GM12878 (cell line): Measurements from ENCODE around the gene VMP1. TPM values are rescaled to one million over a fixed set of nuclear protein-coding genes. Genes with fewer than 3 reads are reported as not detected.

ENCODE experiments used
- ATAC-seq: fragments of 200-7000 bp; cut with Tn5 transposase; 3 replicates; pipeline ENCODE4 v1.9.1; 2020; ENCODE audit warnings: mild to moderate bottlenecking, moderate library complexity
- BruUV-seq: library from RNA; stranded (reverse); fragments of 400-500 nt; replicated peaks from 2 replicates; lab custom pipeline; 2021; lab: Mats Ljungman, UMichigan
- CTCF ChIA-PET: fragments of 300-600 bp; sonication (Branson Sonifier 250); formaldehyde crosslinking; extraction: SDS; loops from one replicate; lab custom pipeline; 2021; ENCODE audit warnings: inconsistent platforms; lab: Yijun Ruan, JAX
- POLR2A ChIA-PET: fragments of 350-600 bp; formaldehyde crosslinking; extraction: SDS; loops from one replicate; lab custom pipeline; 2021; ENCODE audit warnings: inconsistent platforms; lab: Charles Lee
- RAD21 ChIA-PET: fragments of 300-600 bp; sonication (Branson Sonifier 250); formaldehyde crosslinking; loops from one replicate; lab custom pipeline; 2023; ENCODE audit warnings: antibody characterized with exemption; ENCODE audit not compliant: unreplicated experiment; lab: Charles Lee
- SMC1A ChIA-PET: fragments of 300-600 bp; sonication (Branson Sonifier 250); formaldehyde crosslinking; loops from one replicate; lab custom pipeline; 2023; ENCODE audit not compliant: unreplicated experiment, uncharacterized antibody; lab: Charles Lee
- DNase-seq: peaks from one replicate; pipeline ENCODE4 v3.0.0-alpha.2; 2011; ENCODE audit warnings: low read depth, low spot score
- FAIRE-seq: peaks from 3 replicates; lab custom pipeline; 2011; peaks lifted over from hg19 to GRCh38; lab: Jason Lieb, UNC
- H2AFZ ChIP-seq: 2 replicates; pipeline ENCODE4 v1.6.0; 2011; ENCODE audit warnings: low read depth, low read length, control low read depth; ENCODE audit not compliant: control insufficient read depth
- H3K27ac ChIP-seq: 2 replicates; pipeline ENCODE4 v1.5.1; 2011; ENCODE audit warnings: control low read depth; ENCODE audit not compliant: control insufficient read depth, insufficient read depth
- H3K27me3 ChIP-seq, 2 experiments: replicated peaks in 1 of 2; 2 replicates each; pipeline versions ENCODE4 v1.6.0 to v1.6.1; 2011; ENCODE audit warnings: low read length in 1 of 2; ENCODE audit not compliant: control insufficient read depth in 2 of 2, insufficient read depth in 2 of 2
- H3K36me3 ChIP-seq, 2 experiments: 2 replicates each; pipeline ENCODE4 v1.5.1; 2011; ENCODE audit warnings: low read length in 1 of 2; ENCODE audit not compliant: control insufficient read depth in 2 of 2, insufficient read depth in 2 of 2
- H3K4me1 ChIP-seq: 2 replicates; pipeline ENCODE4 v1.6.1; 2011; ENCODE audit warnings: mild to moderate bottlenecking, low read length, moderate library complexity, mixed read lengths; ENCODE audit not compliant: control insufficient read depth, insufficient read depth
- H3K4me2 ChIP-seq: 2 replicates; pipeline ENCODE4 v1.6.0; 2011; ENCODE audit warnings: control low read depth; ENCODE audit not compliant: control insufficient read depth, insufficient read depth
- H3K4me3 ChIP-seq: fragments of 200-600 bp; sonication (generic); 2 replicates; pipeline ENCODE4 v1.5.1; 2016
- H3K79me2 ChIP-seq: 2 replicates; pipeline ENCODE4 v1.6.0; 2011; ENCODE audit warnings: low read length; ENCODE audit not compliant: control insufficient read depth, insufficient read depth
- H3K9ac ChIP-seq: 2 replicates; pipeline ENCODE4 v1.8.0; 2011; ENCODE audit warnings: low read length, control low read depth, mixed read lengths; ENCODE audit not compliant: control insufficient read depth, insufficient read depth
- H3K9me3 ChIP-seq: replicated peaks from 3 replicates; pipeline ENCODE4 v1.5.1; 2011; ENCODE audit warnings: mild to moderate bottlenecking, low read length; ENCODE audit not compliant: control insufficient read depth, insufficient read depth
- H4K20me1 ChIP-seq: 2 replicates; pipeline ENCODE4 v1.6.0; 2011; ENCODE audit not compliant: control insufficient read depth, insufficient read depth
- CBX5 ChIP-seq: sonication (generic); IDR thresholded peaks from 2 replicates; pipeline ENCODE4 v1.6.1; 2016; ENCODE audit warnings: low read depth, moderate library complexity, mild to moderate bottlenecking, inconsistent platforms
- CHD1 ChIP-seq: IDR thresholded peaks from 2 replicates; pipeline ENCODE4 v1.6.1; 2012; ENCODE audit warnings: low read depth, low read length, improper control_type of control experiment
- CREB1 ChIP-seq: IDR thresholded peaks from 2 replicates; pipeline ENCODE4 v1.6.1; 2012; ENCODE audit warnings: low read depth, mild to moderate bottlenecking, inconsistent platforms
- IKZF2 ChIP-seq, 2 experiments: fragments of 450-650 bp; IDR thresholded peaks; 2 replicates each; pipeline ENCODE4 v1.6.1; 2017; ENCODE audit warnings: mild to moderate bottlenecking in 2 of 2, moderate library complexity in 2 of 2
- RCOR1 ChIP-seq: conservative IDR thresholded peaks from 2 replicates; pipeline ENCODE4 v1.6.1; 2012; ENCODE audit warnings: low read depth, low read length, improper control_type of control experiment
- SIX5 ChIP-seq: IDR thresholded peaks from 2 replicates; pipeline ENCODE4 v1.6.1; 2011; ENCODE audit warnings: mild to moderate bottlenecking, low read depth, low read length, moderate library complexity; ENCODE audit not compliant: severe bottlenecking
- TAF1 ChIP-seq: IDR thresholded peaks from 2 replicates; pipeline ENCODE4 v1.6.1; 2011; ENCODE audit warnings: mild to moderate bottlenecking, low read depth, low read length, borderline replicate concordance
- TARDBP ChIP-seq: IDR thresholded peaks from 2 replicates; pipeline ENCODE4 v1.6.1; 2016; ENCODE audit warnings: borderline replicate concordance
- WGBS: methylation state at CpG from one replicate; pipeline ENCODE4 v1.1.6; 2016; ENCODE audit warnings: low lambda C conversion rate; ENCODE audit not compliant: insufficient replicate concordance, insufficient coverage; ENCODE audit errors: missing lambda C conversion rate; 5-methylcytosine and 5-hydroxymethylcytosine counted together
- in situ Hi-C: fragments of 300-500 bp; cut with MboI; formaldehyde crosslinking; loops from 9 replicates; pipeline ENCODE4 v1.14.3; 2018; ENCODE audit warnings: mixed read lengths
- intact Hi-C: fragments of 100-400 bp; cut with micrococcal nuclease; formaldehyde crosslinking; loops from one replicate; pipeline ENCODE4 v1.14.2; 2022; ENCODE audit not compliant: unreplicated experiment
- polyA plus RNA-seq, 11 experiments: library from polyadenylated mRNA; depleted of rRNA in 4 of 11; unstranded in 6 of 11; stranded (reverse) in 5 of 11; fragments of >200 nt; fragmentation: Nextera tagmentation in 4 of 11; fragmentation: Illumina TruSeq in 1 of 11; extraction: Ambion mirVana in 4 of 11; extraction: Trizol in 1 of 11; gene quantifications; 1 replicate in 1 of 11; 2 replicates in 10 of 11; pipeline versions ENCODE4 v1.2.1 to v1.2.3, GENCODE V29; 2011 to 2016; ENCODE audit warnings: inconsistent platforms in 2 of 11, missing spikeins in 2 of 11, low read depth in 1 of 11
- total RNA-seq, 4 experiments: library from RNA; depleted of rRNA in 3 of 4; stranded (reverse); fragments of >200 nt in 3 of 4; fragmentation: Illumina TruSeq in 1 of 4; extraction: Trizol in 1 of 4; gene quantifications; 2 replicates each; pipeline versions ENCODE4 v1.2.1 to v1.2.3, GENCODE V29; 2013 to 2021
- TF ChIP-seq, protein P1 (sequence below): IDR thresholded peaks from 2 replicates; pipeline ENCODE4 v1.6.1; 2011; ENCODE audit warnings: low read depth, mild to moderate bottlenecking, low read length, moderate library complexity, borderline replicate concordance; ENCODE audit errors: extremely low read depth
- TF ChIP-seq, protein P2 (sequence below): IDR thresholded peaks from 2 replicates; pipeline ENCODE4 v1.6.1; 2012; ENCODE audit warnings: low read depth, low read length, improper control_type of control experiment
- TF ChIP-seq, protein P3 (sequence below): IDR thresholded peaks from 2 replicates; pipeline ENCODE4 v1.6.1; 2011; ENCODE audit warnings: low read depth, low read length, improper control_type of control experiment, borderline replicate concordance

VMP1 gene
- total and polyA plus RNA-seq, 10 of the 15 experiments (the other 5 are each of a cell fraction or from before 2014, with no cell fraction given) = 88.4 to 199 (median 132) TPM

DNA sequence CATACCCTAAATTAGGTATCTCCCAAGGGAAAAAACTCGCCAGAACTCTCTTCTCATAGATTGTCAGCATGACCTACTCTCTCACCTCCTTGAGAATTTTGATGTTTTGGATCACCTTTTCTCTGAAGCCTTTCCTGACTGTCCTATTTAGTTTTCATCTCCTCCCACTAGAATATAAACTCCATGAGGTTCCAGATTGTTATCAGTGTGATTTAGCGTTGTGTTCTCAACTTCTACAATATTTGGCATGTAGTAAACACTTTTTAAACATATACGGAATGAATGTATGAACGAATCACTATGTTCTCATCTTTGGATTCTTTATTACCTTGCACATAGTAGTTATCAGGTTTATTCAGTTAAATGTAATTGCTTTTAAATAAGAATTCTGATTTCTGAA is 88.7 kb downstream of the VMP1 start:
- H4K20me1 ChIP-seq = no peaks in the 10 kb centered on the region
- DNase-seq (no peak), ATAC-seq (no peak), FAIRE-seq (no peak)
- no TSS peak for BruUV-seq
- no peaks in the 10 kb centered on the region for H3K4me1 ChIP-seq
- H3K27ac ChIP-seq = no peak overlapping the region; the same call in 1 of the 2 replicates
- ChIA-PET SMC1A (interaction anchor here (0.8 to 0.9 kb wide), 2 partner anchors 16 to 24 kb away, joined by 3 to 5 read pairs; no protein-coding TSS in a partner anchor), RAD21 (no interaction called here), POLR2A (no interaction called here), CTCF (interaction anchor here (1.1 kb wide), 1 partner anchor 32 kb away, joined by 3 read pairs; no protein-coding TSS in a partner anchor)
- intact Hi-C loops = no loop called here
- H3K4me2 ChIP-seq = no peak overlapping the region
- no peak overlapping the region for H3K4me3 ChIP-seq
- H3K9me3 ChIP-seq = no peaks in the 10 kb centered on the region
- no peak overlapping the region for H3K9ac ChIP-seq
- in situ Hi-C loops = no loop called here
- no peak overlapping the region for H2AFZ ChIP-seq
- no peaks in the 10 kb centered on the region for H3K27me3 ChIP-seq
- 99% methylated on average over 4 of the region's 4 CpGs for WGBS
- no peaks in the 10 kb centered on the region for H3K79me2 ChIP-seq
- TF ChIP-seq CREB1 (no peak), TAF1 (no peak), IKZF2 (IDR thresholded peaks at IDR 0.05) (no peak), SIX5 (no peak), RCOR1 (no peak), CHD1 (no peak), TARDBP (no peak), CBX5 (no peak)
- TF ChIP-seq, protein P1, sequence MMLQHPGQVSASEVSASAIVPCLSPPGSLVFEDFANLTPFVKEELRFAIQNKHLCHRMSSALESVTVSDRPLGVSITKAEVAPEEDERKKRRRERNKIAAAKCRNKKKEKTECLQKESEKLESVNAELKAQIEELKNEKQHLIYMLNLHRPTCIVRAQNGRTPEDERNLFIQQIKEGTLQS = no peak
- TF ChIP-seq, protein P2, sequence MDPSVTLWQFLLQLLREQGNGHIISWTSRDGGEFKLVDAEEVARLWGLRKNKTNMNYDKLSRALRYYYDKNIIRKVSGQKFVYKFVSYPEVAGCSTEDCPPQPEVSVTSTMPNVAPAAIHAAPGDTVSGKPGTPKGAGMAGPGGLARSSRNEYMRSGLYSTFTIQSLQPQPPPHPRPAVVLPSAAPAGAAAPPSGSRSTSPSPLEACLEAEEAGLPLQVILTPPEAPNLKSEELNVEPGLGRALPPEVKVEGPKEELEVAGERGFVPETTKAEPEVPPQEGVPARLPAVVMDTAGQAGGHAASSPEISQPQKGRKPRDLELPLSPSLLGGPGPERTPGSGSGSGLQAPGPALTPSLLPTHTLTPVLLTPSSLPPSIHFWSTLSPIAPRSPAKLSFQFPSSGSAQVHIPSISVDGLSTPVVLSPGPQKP = no peak
- TF ChIP-seq, protein P3, sequence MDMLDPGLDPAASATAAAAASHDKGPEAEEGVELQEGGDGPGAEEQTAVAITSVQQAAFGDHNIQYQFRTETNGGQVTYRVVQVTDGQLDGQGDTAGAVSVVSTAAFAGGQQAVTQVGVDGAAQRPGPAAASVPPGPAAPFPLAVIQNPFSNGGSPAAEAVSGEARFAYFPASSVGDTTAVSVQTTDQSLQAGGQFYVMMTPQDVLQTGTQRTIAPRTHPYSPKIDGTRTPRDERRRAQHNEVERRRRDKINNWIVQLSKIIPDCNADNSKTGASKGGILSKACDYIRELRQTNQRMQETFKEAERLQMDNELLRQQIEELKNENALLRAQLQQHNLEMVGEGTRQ = no peak
- no peaks in the 10 kb centered on the region; a peak in 1 of 4 replicates for H3K36me3 ChIP-seq
